Measurements from ENCODE around the gene HSF4. TPM values are rescaled to one million over a fixed set of nuclear protein-coding genes. Genes with fewer than 3 reads are reported as not detected.

The HSF4 gene
- total and polyA plus RNA-seq, 2 of the 4 experiments (the other 2 are of a cell fraction), result 0.54 to 7.5 TPM

GRCh38 chr16:67157892-67158635 is 6.5 kb upstream of the HSF4 start:
- BruUV-seq (replicated peaks), result no TSS peak
- Histone ChIP-seq H3K36me3 (ENCODE audit: control insufficient read depth, insufficient read depth, low read length) (no peaks in the 10 kb centered on the region), H4K8ac (ENCODE audit: low read depth in 2 of 2, low read length in 2 of 2) (no peak overlapping the region), H2BK120ac (ENCODE audit: low read depth, low read length) (no peak overlapping the region), H3K56ac (ENCODE audit: extremely low read depth, insufficient read depth, low read length) (no peak overlapping the region), H2BK20ac (ENCODE audit: low read depth, low read length) (no peak overlapping the region), H3K9ac (ENCODE audit: low read depth, low read length) (no peak overlapping the region), H3K14ac (replicated peaks; ENCODE audit: low read depth, low read length) (no peak overlapping the region), H3K79me1 (ENCODE audit: low read depth in 1 of 2, low read length in 2 of 2) (peaks cover 10 to 25% of the 10 kb centered on the region in 2 experiments; a peak in 2 of 4 replicates), H4K5ac (ENCODE audit: low read depth, low read length) (no peak overlapping the region), H2BK15ac (ENCODE audit: low read depth, low read length) (no peak overlapping the region), H3K4me1 (ENCODE audit: control insufficient read depth, insufficient read depth, low read length) (peaks cover 6% of the 10 kb centered on the region; the same call in 1 of the 2 replicates), H2AK5ac (ENCODE audit: low read depth, low read length) (no peak overlapping the region; the same call in 1 of the 2 replicates), H2AK9ac (replicated peaks; ENCODE audit: low read depth, low read length, poor library complexity) (no peak overlapping the region), H3K4ac (ENCODE audit: low read depth, low read length) (no peak overlapping the region), H3K18ac (ENCODE audit: low read depth, low read length) (no peak overlapping the region), H3K27me3 (ENCODE audit: control insufficient read depth, insufficient read depth, low read length) (peaks cover 1% of the 10 kb centered on the region; the same call in 1 of the 2 replicates), H3K23ac (ENCODE audit: low read depth, low read length) (no peak overlapping the region), H2BK5ac (ENCODE audit: low read depth, low read length, poor library complexity, severe bottlenecking) (no peak overlapping the region), H3K27ac (ENCODE audit: insufficient read depth, low read length) (no peak overlapping the region), H3K9me3 (ENCODE audit: control insufficient read depth, insufficient read depth, low read length) (no peaks in the 10 kb centered on the region), H4K91ac (ENCODE audit: insufficient read depth, low read depth, low read length) (no peak overlapping the region), H3K4me2 (ENCODE audit: low read depth, low read length) (no peak overlapping the region), H4K20me1 (ENCODE audit: insufficient read depth, low read length) (peaks cover 30% of the 10 kb centered on the region), H3K4me3 (ENCODE audit: insufficient read depth, low read depth, low read length) (no peak overlapping the region), H2AFZ (replicated peaks; ENCODE audit: low read length, poor library complexity) (no peak overlapping the region), H3K9me1 (ENCODE audit: insufficient read depth, low read length) (peaks cover 5% of the 10 kb centered on the region; the same call in 1 of the 2 replicates)
- dilution Hi-C loops (cut with HindIII; ENCODE audit: low sequenced_read_pairs, unreplicated experiment), result no loop called here
- ChIA-PET CTCF (interaction anchor here (0.9 kb wide), 1 partner anchor 27 kb away, joined by 3 read pairs; no protein-coding TSS in a partner anchor), POLR2A (ENCODE audit: unreplicated experiment) (no interaction called here)
- TF ChIP-seq CTCF (conservative IDR thresholded peaks at IDR 0.05; ENCODE audit: low read depth, low read length) (no peak), MXI1 (IDR thresholded peaks at IDR 0.05; ENCODE audit: borderline replicate concordance, low read depth, low read length) (no peak), ELK1 (IDR thresholded peaks at IDR 0.05; ENCODE audit: borderline replicate concordance, low read depth, low read length) (no peak), FOS (IDR thresholded peaks at IDR 0.05; ENCODE audit: low read depth, low read length) (no peak), POLR2A (IDR thresholded peaks at IDR 0.05; ENCODE audit: low read depth, low read length) (no peak), MAZ (IDR thresholded peaks at IDR 0.05; ENCODE audit: borderline replicate concordance, low read depth, low read length) (no peak), RCOR1 (IDR thresholded peaks at IDR 0.05; ENCODE audit: insufficient replicate concordance, low read length) (no peak), NFE2L2 (IDR thresholded peaks at IDR 0.05; ENCODE audit: low read depth, low read length) (no peak), USF2 (IDR thresholded peaks at IDR 0.05; ENCODE audit: low read depth, low read length) (no peak), MAFK (IDR thresholded peaks at IDR 0.05; ENCODE audit: low read depth, low read length) (no peak), RAD21 (IDR thresholded peaks at IDR 0.05; ENCODE audit: low read length) (no peak), CHD1 (IDR thresholded peaks at IDR 0.05; ENCODE audit: low read depth, low read length) (no peak), RFX5 (IDR thresholded peaks at IDR 0.05; ENCODE audit: low read depth, low read length) (no peak), SMC3 (IDR thresholded peaks at IDR 0.05; ENCODE audit: low read depth, low read length) (no peak), BHLHE40 (IDR thresholded peaks at IDR 0.05; ENCODE audit: low read depth, low read length) (no peak)
- WGBS, 2 experiments (ENCODE audit: extremely low coverage in 2 of 2, insufficient read length in 1 of 2), result 41% methylated on average over 2 of the region's 7 CpGs; no CpG with 5 or more reads in 1 of the 2 experiments
- intact Hi-C loops (cut with micrococcal nuclease), result loop anchor here (10.0 kb wide), 1 partner anchor 263 kb away; no protein-coding TSS in a partner anchor
- DNase-seq, result no peak
- no peak for ATAC-seq (ENCODE audit: low read depth)
- in situ Hi-C loops (cut with MboI; ENCODE audit: low sequenced_read_pairs), result loop anchor here (5.0 kb wide), 1 partner anchor 196 kb away; the partner anchor contains the start of gene CES3
